SH-SY5Y (cell line): ENCODE data around the gene SPATA31C1.

Experiments
- GATA2 ChIP-seq: IDR thresholded peaks from 2 replicates; pipeline ENCODE4 v1.6.1; 2011; ENCODE audit warnings: mild to moderate bottlenecking, low read depth, low read length
- GATA3 ChIP-seq: IDR thresholded peaks from 2 replicates; pipeline ENCODE4 v1.6.1; 2011; ENCODE audit warnings: low read depth, mild to moderate bottlenecking, low read length, moderate library complexity

- no peak for TF ChIP-seq GATA2
- TF ChIP-seq GATA3, result no peak
Measured at GRCh38 chr9:87944682-87945081, 26.9 kb downstream of the SPATA31C1 start.
